ENCODE data around the gene FOXN3.

FOXN3 gene

GRCh38 chr14:89249972-89250654, 166.9 kb downstream of the FOXN3 start:
- TF ChIP-seq CTCF (conservative IDR thresholded peaks at IDR 0.05; ENCODE audit: low read depth, low read length), result no peak
- DNase-seq (ENCODE audit: low read depth), result no peak
- no peak overlapping the region for H3K4me3 ChIP-seq (ENCODE audit: low read length)

GRCh38 chr14:89249065-89249695, 167.9 kb downstream of the FOXN3 start:
- no peak for TF ChIP-seq CTCF (conservative IDR thresholded peaks at IDR 0.05; ENCODE audit: low read depth, low read length)
- no peak overlapping the region for H3K4me3 ChIP-seq (ENCODE audit: low read length)
- no peak for DNase-seq (ENCODE audit: low read depth)

- no peak for TF ChIP-seq CTCF (conservative IDR thresholded peaks at IDR 0.05; ENCODE audit: low read depth, low read length)
- DNase-seq (ENCODE audit: low read depth), result no peak
- no peak overlapping the region for H3K4me3 ChIP-seq (ENCODE audit: low read length)
Observed at GRCh38 chr14:89248411-89249064, 168.5 kb downstream of the FOXN3 start.

GRCh38 chr14:89247457-89248122, 169.4 kb downstream of the FOXN3 start:
- no peak for TF ChIP-seq CTCF (conservative IDR thresholded peaks at IDR 0.05; ENCODE audit: low read depth, low read length)
- DNase-seq (ENCODE audit: low read depth), result no peak
- no peak overlapping the region for H3K4me3 ChIP-seq (ENCODE audit: low read length)

- H3K4me3 ChIP-seq (ENCODE audit: low read length), result no peak overlapping the region
- DNase-seq (ENCODE audit: low read depth), result no peak
- TF ChIP-seq CTCF (conservative IDR thresholded peaks at IDR 0.05; ENCODE audit: low read depth, low read length), result no peak
Observed at GRCh38 chr14:89246290-89246689, 170.7 kb downstream of the FOXN3 start.

GRCh38 chr14:89245802-89246201, 171.2 kb downstream of the FOXN3 start:
- no peak overlapping the region for H3K4me3 ChIP-seq (ENCODE audit: low read length)
- no peak for DNase-seq (ENCODE audit: low read depth)
- TF ChIP-seq CTCF (conservative IDR thresholded peaks at IDR 0.05; ENCODE audit: low read depth, low read length), result no peak

Measured in retinal pigment epithelial cell (primary cell).